Activated naive CD4-positive, alpha-beta T cell treated with anti-CD3 and anti-CD28 coated beads, Interleukin-2, amount 50 U/mL, for 16 hours (primary cell): ENCODE measurements around the gene MAGI1.
"Not testable (repeated sequence)": the region's sequence is repeated elsewhere in the genome, so short reads cannot be mapped to it uniquely, and the experiment has no call there.

Experiments used
- DNase-seq: peaks from one replicate; pipeline ENCODE4 v3.0.0-alpha.2; 2020

MAGI1 gene

DNA sequence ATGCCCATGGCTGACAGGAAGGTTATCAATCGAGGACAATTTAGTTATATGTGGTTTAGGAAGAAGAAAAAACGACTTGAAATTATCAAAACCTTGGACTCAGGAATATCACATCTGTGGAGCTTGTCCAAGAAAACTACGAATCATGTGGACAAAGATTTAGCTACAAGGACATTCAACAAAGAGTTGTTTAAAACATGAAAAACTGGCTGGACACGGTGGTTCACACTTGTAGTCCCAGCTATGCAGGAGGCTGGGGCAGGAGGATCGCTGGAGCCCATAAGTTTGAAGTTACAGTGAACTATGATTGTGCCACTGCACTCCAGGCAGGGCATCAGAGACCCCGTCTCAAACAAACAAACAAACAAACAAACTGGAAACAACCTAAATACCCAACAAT is 142.4 kb downstream of the MAGI1 start:
- DNase-seq = no peak

DNA sequence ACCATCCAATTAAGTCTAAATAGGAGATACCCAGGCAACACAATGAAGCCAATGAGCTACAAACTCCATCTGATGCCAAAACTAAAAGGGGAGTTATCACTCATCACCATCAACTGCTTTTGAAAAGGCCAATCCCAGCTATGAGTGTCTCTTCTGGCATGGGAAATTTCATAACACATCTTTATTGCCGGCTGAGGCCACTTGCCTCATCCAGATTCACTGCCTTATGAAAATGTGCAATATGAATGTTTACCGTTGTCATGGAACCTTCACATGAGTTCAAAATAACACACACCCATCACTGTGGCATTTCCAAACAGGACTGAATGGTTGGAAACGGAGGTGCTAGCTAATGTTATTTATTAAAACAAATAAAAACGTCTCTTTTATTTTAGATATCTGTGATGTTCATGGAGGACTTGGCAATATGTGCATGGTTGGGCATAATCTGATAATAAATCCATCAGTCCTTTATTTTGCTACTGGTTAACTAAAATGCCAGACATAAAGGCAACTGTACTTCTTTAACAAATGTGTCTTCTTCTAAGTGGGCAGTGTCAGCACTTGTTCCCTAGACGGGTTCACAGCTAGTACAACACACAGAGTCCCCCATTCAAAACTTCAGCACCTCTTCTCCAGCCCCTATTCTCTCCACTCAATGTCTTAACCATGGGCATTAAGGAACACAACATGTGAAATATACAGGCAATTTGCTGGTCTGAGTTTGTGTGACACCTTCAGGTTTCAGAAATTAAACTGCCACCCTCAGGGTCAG is 143.9 kb downstream of the MAGI1 start:
- no peak for DNase-seq

DNA sequence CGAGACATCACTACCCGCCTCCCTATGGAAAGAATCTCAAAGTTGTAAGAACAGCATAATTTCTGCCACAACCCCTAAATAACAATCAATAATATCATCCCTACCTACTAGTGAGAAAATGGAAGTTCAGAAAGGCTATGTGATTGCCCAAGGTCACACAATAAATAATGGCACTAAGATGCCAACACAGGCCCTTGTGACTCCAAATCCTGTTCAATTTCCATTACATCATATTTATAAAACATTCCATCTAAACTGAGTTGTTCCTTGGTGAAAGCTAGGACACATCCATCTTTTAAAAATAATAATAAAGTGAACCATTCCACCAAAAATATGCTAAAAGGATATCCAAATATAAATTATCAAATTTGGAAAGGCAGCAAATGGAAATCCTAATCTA is 144.6 kb downstream of the MAGI1 start:
- no peak for DNase-seq

DNA sequence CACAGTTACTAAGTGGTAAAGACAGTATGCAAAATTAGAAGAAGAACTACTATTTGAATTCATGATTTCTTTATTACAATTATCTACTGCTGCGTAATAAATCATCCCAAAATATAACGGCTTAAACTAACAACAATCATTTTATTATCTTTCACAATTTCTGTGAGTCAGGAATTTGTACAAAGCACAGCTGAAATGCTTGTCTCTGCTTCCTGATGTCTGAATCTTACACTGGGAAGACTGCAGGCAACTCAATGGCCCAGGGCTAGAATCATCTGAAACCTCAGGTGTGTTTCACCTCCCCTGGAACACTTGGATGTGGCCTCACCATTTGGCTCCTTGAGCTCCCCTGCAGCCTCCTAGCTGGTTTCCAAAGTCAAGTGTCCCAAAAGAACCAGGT is 145.1 kb downstream of the MAGI1 start:
- DNase-seq = no peak

DNA sequence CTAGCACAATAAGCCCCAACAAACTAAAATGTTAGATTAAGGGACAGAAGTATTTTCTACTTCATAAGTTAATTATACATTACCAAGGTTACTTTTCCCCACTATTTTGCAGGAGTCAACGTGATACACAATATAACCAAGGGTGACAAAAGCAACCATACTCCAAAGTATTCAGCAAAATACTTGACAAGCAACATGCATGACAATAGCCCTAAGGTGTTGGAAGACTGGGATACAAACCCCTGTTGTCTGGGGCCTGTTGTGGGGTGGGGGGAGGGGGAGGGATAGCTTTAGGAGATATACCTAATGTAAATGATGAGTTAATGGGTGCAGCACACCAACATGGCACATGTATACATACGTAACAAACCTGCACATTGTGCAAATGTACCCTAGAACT is 147.2 kb downstream of the MAGI1 start:
- not testable (repeated sequence) for DNase-seq

DNA sequence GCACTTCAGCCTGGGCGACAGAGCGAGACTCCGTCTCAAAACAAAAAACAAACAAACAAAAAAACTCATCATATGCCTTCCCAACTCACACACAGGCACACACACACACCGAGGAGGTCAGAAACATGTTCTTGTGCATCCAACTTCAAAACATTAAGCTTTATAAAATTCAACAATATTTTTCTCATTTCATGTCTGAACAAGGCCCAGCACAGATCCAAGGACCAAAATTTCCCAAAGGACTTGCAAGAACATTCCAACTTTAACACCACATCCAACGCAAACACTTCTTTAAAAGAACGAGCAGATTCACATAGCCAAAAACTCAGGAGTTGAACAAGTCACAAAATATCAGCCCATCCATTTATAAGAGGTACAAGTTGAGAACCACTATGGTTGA is 148.4 kb downstream of the MAGI1 start:
- DNase-seq = no peak

DNA sequence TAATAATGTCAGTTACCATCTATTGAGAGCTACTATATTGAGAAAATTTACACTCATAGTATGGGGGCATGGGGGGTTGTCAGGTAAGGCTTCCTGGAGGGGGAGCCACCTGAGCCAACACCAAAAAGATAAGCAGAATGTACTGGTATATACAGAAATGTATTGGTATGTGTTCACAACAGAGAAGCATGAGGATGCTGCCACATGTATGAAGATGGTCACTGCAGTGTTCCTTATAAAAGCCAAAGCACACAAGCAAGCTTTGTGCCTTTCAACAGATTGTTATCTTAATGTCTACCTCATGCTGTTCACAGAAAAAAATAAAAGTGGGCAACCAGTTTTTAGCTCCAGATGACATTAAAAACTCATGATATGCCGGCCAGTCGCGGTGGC is 149.0 kb downstream of the MAGI1 start:
- DNase-seq = no peak

DNA sequence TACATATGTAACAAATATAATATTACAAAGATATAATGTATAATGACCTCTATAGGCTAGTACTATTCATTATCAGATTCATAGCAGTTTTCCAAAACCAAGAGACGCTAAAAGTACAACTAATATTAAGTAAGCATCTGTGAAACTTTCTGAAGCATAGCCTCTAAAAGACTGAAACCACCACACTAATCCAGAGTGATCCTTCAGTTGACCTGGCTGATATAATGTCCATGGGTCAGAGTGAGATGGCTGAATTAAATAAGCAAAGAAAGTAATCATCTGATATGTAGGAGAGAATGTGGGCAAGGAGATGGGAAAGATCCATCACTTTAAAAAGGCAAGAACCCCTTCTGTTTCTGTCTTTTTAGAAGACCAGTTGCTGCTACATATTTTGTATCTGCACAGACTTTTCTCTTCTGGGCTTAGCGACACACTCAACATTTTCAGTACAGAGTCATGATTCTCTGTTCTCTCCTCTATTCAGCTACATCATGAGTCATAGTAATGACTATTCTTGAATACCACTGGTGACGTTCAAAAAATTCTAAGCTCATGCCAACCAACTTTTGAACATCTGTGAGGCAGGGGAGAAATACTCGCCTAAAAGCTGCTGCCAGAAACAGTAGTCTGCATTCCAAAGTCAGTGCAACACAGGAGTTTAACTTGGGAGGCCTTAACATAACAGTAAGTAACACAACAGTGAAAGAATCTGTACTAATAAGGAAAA is 149.6 kb downstream of the MAGI1 start:
- DNase-seq = no peak

DNA sequence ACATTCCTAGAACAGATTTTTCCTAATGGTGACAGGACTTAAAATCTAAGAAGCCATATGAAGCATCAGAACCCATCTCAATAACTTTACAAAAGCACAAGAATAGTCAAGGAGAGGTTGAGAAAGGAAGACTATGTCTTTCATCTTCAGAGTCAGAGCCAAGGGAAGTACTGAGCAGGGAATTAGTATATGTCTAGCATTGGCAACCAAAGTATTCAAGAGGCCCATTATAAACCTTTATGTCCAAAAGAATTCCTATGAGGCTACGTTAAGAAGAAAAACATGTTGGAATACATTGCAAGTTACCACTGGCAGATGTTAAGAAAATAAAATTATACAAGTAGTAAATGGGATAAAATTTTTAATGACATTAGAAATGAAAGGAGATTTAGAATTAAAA is 150.5 kb downstream of the MAGI1 start:
- DNase-seq = no peak

DNA sequence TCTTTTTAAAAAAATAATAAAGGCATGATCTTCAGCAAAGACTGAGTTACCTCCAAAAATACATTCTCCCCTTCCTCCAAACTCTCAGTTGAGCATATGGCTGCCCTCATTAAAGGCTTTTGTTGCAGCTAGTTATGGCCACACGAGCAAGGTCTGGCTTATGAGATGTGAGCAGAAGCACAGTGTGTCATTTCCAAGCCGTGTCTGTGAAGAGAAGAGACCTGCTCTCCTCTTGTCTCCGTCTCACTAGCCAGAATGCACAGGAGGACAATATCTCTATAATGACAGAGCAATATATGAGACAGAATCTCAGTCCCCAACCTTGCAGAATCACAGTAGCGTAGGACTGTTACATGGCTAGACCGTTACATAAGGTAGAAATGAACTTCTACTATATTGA is 152.3 kb downstream of the MAGI1 start:
- DNase-seq = no peak

DNA sequence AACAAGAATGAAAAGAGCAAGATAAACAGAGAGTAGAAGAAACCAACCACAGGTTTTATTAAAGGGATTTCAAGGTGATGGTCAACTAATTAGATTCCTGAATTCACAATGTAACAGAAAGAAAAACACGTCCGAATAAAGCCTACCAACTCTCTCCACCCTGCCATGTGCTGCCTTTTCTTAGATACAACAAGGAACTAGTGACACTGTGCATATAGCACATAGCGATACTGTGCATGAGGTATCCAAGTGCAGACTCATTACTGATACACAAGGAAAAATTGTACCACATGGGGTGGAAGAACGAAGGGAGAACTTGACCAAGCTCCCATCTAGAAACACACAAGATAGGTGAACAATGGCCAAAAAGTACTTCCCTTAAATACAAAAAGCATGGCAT is 154.6 kb downstream of the MAGI1 start:
- no peak for DNase-seq

DNA sequence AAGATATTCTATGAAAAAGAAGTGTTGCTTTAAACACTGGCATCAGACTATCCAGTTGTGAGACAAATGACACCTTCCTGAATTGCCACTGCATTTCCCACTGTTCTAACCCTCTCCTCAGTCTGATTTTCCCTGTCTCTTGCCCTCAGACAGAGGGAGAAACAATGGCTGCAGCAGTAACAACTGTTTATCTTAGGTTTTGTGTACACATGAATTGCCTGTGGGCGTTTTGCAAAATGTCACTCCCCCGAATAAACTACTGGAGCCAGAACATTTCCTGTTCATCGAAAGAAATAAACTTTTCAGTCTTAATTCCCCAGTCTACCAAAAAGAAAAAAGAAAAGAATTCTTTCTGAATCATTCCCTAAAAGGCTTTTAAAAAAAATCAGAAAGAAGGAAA is 155.1 kb downstream of the MAGI1 start:
- DNase-seq = no peak

DNA sequence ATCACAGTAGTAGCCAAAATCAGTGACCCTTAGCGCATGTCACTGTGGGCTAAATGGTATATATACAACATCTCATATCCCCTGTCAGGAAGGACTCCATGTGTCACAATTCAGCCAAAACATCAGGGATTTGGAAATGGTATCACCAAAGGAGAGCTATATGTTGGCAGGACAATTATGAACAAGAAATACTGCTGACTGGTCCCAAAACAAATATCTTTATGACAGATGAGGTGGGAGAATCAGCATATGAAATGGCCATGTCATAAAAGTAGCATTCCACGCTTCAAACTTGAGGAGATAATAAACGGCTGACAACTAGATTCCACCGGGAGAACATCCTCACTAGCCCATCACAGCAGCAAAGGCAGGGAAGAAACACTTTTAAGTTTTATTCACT is 158.4 kb downstream of the MAGI1 start:
- no peak for DNase-seq

DNA sequence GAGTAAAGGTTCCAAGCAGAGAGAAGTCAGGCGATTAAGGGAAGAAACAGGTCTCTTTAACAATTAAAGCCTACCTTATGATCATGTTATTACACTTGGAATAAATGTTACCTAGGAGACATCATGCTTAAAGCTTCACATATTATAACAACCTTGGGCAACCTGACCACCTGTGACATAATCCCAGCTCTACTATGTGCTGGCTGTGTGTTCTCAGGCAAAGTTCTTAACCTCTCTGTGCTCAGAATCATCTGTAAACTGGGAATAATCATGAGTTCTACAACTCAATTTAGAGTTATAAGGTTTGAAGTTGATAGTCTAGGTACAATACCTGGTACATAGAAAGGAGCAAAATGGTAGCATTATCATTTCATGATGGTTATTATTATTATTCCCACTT is 159.3 kb downstream of the MAGI1 start:
- DNase-seq = no peak

DNA sequence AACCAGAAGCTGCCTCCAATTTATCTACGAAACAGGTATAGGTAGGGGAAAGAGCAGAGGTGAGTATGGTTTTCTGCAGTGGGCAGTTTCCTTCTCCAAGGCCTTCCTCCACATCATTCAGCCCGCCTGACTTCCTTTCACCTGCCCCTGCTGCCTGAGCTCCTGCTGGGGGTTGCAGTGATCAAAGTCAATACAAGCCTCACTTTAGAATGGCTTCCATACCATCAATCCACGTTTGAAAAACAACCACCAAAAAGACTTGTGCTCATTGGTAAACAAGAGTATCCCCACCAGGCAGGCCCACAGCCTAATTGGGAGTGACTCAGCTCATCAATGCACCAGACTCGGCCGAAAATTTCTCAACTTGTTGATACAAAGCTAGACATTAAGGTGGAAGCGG is 159.9 kb downstream of the MAGI1 start:
- DNase-seq = no peak

DNA sequence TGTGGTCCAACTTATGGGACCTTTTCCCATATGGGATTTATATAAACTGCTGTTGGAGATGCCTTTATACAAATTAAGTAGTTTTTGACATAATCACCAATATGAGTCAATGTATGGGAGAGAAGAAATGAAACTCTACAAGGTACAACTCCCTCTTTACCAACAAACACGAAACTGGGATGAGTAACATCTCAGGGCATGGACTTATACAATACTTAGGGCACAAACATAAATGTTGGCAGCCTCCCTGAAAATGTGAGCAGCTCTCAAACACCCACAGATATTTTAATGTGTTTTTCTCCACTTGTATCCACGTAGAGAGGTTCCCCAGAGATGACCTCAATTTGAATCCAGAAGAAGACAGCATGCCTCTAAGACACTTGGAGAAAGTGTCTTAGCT is 161.6 kb downstream of the MAGI1 start:
- DNase-seq = no peak

DNA sequence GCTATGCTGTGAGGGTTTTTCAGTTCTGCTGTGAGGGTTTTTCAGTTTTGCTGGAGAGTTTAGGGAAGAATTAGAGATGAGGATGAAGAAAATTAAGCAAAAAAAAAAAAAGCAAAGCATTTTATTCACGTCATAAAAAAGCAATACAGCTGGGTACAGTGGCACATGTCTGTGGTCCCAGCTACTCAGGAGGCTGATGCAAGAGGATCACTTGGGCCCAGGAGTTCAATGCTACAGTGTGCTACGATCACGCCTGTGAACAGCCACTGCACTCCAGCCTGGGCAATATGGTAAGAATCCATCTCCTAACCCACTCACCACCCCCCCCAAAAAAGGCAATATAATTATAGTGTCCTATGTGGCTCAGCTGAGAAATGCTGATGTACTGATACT is 162.7 kb downstream of the MAGI1 start:
- no peak for DNase-seq

DNA sequence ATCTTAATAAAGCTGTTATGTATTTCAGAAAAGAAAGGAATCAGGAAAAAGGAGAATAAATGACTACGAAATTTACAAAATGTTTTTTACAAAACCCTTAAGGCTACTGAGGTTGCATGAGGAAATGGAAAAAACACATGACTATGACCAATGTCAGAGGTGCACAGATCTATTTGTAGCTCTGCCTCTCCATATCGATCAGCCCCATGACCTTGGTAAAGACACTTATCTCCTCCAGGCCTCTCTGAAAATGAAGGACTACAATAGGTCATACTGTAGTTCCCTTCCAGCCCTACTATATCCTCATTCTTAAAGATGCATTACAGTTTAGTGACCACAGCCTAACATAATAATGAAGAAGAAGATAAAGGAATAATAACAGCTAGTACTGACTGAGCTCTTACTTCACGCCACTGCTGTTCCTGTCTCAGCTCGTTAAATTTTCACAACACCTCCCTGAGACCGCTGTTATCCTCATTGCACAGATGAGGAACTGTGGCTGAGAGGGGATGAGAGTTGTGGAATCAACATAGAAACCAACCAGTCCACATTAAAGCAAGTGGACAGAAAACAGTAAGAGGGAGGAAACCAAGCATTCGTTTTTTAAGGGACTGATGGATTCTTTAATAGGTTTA is 163.2 kb downstream of the MAGI1 start:
- no peak for DNase-seq

DNA sequence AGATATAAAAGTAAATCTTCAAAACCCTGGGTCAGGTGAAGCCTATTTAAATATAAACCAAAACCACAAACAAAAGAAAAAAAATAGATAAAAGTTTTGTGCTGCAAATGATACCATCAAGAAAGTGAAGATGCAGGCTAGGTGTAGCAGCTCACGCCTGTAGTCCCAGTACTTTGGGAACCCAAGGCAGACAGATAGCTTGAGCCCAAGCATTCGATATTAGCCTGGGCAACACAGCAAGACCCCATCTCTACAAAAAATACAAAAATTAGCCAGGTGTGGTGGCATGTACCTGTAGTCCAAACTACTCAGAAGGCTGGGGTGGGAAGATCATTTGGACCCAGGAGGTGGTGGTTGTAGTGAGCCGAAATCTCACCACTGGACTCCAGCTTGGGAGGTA is 164.8 kb downstream of the MAGI1 start:
- no peak for DNase-seq

DNA sequence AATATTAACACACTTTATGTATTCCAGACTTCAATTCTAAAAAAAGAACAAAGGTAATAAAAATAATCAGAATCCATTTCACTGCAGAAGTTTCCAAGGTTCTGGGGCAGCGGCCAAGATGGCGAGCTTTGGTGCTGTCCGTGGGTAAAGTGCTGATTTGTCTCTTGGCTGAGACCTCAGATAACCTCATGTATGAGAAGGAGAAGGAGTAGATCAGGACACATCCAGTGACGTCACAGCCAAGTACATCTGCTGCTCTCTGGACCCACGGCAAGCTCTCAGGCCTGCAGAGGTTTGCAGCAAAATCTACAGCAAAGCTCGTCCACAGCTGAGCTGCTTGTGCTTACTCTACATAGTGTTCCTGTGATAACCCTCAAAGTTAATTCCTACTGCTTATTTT is 165.7 kb downstream of the MAGI1 start:
- no peak for DNase-seq

DNA sequence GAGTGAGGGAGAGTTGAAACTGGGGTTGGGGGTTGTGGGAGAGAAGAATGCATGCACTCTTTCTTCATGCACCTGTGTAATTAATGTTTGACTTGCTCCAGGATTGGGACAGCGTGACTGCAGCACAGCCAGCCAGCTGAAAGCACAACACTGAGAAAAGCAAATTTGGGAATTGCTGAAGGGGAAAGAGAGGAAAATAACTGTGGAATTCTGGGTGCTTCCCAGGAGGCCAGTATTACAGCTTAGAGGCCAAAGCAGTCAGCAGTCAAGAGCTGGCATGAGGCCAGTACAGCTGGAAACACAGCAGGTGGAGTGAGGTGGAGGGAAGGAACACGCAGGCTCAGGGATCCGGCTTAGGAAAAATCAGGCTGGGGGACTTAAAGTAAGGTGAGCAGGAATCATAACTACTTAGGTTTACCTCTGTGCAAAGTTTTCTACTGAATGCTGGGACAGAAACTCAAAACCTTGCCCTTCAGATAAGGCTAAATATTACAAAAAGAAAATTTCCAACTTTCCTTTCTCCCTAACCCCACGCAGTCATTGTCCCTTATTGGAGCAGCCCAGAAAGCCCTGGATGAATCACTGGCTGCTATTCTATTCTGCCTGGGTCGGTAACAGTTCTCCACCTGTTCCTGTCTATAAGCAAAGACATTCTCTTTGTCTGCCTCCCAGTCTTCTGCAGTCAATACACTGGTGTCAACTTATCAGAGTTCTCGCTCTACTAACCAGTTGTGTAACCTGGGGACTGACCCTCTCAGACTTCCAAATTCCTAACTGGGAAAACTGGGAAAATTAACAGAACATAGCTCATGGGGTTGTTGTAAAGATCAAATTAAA is 167.2 kb downstream of the MAGI1 start:
- DNase-seq = no peak

DNA sequence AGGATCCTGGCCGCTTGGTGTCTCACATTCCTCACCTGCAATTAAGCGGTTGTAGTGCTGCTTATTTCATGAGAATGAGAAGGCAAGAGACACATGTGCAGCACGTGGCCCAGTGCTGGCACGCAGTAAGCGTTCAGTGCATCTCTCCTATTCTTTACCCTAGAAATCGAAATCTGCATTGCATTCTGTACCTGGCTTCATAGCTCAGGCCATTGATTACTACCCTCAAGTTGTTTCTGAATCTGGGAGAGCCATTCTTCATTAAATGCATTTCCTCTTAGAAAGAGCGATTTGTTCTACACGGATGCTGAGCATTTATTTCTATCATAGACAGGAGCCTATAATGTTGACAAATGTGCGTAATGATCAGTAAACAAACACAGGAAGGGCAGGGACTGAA is 168.9 kb downstream of the MAGI1 start:
- DNase-seq = no peak

DNA sequence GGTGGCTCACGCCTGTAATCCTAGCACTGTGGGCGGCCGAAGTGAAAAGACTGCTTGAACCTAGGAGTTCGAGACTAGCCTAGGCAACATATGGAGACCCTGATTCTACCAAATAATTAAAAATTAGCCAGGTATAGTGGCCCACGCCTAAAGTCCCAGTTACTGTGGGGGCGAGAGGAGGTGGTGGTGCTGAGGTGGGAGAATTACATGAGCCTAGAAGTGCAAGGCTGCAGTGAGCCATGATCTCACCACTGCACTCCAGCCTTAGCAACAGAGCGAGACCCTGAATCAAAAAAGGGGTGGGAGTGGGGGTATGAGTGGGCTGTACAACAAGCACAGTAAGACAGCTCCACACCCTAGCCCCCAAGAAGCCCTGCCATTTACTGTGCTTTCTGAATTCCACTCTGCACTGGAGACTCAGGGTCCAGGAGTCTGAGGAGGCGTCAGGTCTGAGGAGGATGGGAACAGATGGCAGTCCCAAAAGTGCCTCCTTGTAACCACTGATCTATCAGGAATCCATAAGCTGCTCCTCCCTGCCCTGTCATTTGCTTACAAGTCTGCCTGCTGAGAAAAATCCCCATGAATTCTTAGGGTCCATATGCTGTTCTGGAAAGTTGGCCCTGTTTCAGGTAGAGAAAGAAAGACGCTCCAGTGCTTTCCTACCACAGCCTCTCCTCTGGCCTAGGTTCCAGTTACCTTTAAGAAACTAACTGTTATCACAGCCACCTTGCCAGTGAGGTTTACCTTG is 171.1 kb downstream of the MAGI1 start:
- no peak for DNase-seq
